HepG2 (cell line): ENCODE measurements around the gene STAT4. TPM values are rescaled to one million over a fixed set of nuclear protein-coding genes. Genes with fewer than 3 reads are reported as not detected.

Experiments
- BORCS8-MEF2B ChIP-seq: sonication (generic); formaldehyde crosslinking; IDR thresholded peaks from 2 replicates; pipeline ENCODE4 v1.8.0; 2022; ENCODE audit warnings: mild to moderate bottlenecking, missing genetic modification reagents
- HOXA7 ChIP-seq: sonication (generic); formaldehyde crosslinking; IDR thresholded peaks from 2 replicates; pipeline ENCODE4 v1.8.1; 2022; ENCODE audit warnings: mild to moderate bottlenecking, missing genetic modification reagents, moderate library complexity
- MED1 ChIP-seq: sonication (generic); formaldehyde crosslinking; IDR thresholded peaks from 2 replicates; pipeline ENCODE4 v1.4.0; 2020; ENCODE audit warnings: missing genetic modification reagents
- PHF8 ChIP-seq: sonication (generic); formaldehyde crosslinking; IDR thresholded peaks from 2 replicates; pipeline ENCODE4 v1.5.0; 2020; ENCODE audit warnings: missing genetic modification reagents
- SP5 ChIP-seq: IDR thresholded peaks from 2 replicates; pipeline ENCODE4 v1.6.1; 2016; ENCODE audit warnings: low read depth, borderline replicate concordance
- ZMYM3 ChIP-seq: sonication (generic); formaldehyde crosslinking; IDR thresholded peaks from 2 replicates; pipeline ENCODE4 v1.5.1; 2020; ENCODE audit warnings: mild to moderate bottlenecking, missing genetic modification reagents
- polyA plus RNA-seq, 8 experiments: library from polyadenylated mRNA; depleted of rRNA in 3 of 8; stranded (reverse) in 7 of 8; unstranded in 1 of 8; fragments of >200 nt; fragmentation: Illumina TruSeq in 4 of 8; extraction: Trizol in 4 of 8; gene quantifications; 2 replicates each; pipeline versions ENCODE4 v1.2.1 to v1.2.3, GENCODE V29; 2011 to 2016; ENCODE audit warnings: low read depth in 4 of 8, missing spikeins in 1 of 8, mixed read lengths in 1 of 8; ENCODE audit not compliant: insufficient read depth in 1 of 8
- small RNA-seq, 3 experiments: library from RNA; depleted of rRNA; stranded (forward); fragments of <200 nt; gene quantifications; one replicate each; pipeline ENCODE3, GENCODE V24; 2012; ENCODE audit warnings: low read depth in 2 of 3, low replicate concordance in 1 of 3; ENCODE audit not compliant: insufficient read length in 3 of 3, insufficient read depth in 2 of 3
- total RNA-seq, 5 experiments: library from RNA; depleted of rRNA; stranded (reverse); fragments of >200 nt; fragmentation: Illumina TruSeq; extraction: Trizol; gene quantifications; 2 replicates each; pipeline ENCODE4 v1.2.3, GENCODE V29; 2016; ENCODE audit warnings: low read depth in 1 of 5
- TF ChIP-seq, protein P1 (sequence below): IDR thresholded peaks from 2 replicates; pipeline ENCODE4 v1.6.1; 2016; ENCODE audit warnings: missing biosample characterization, missing genetic modification reagents, low read depth
- TF ChIP-seq, protein P2 (sequence below): sonication (generic); formaldehyde crosslinking; IDR thresholded peaks from 2 replicates; pipeline ENCODE4 v1.9.0; 2021; ENCODE audit warnings: missing genetic modification reagents, mild to moderate bottlenecking, borderline replicate concordance
- TF ChIP-seq, protein P3 (sequence below): sonication (generic); formaldehyde crosslinking; IDR thresholded peaks from 2 replicates; pipeline ENCODE4 v1.5.0; 2020; ENCODE audit warnings: mild to moderate bottlenecking, missing genetic modification reagents
- TF ChIP-seq, protein P4 (sequence below): conservative IDR thresholded peaks from 2 replicates; pipeline ENCODE4 v1.6.1; 2018; ENCODE audit warnings: missing genetic modification reagents
- TF ChIP-seq, protein P5 (sequence below): sonication (generic); formaldehyde crosslinking; conservative IDR thresholded peaks from 2 replicates; pipeline ENCODE4 v1.5.0; 2020; ENCODE audit warnings: missing genetic modification reagents

Gene STAT4
- total and polyA plus RNA-seq, 2 of the 13 experiments (the other 11 are each of a cell fraction or from before 2014, with no cell fraction given): 0.37 TPM; not detected in 1

DNA sequence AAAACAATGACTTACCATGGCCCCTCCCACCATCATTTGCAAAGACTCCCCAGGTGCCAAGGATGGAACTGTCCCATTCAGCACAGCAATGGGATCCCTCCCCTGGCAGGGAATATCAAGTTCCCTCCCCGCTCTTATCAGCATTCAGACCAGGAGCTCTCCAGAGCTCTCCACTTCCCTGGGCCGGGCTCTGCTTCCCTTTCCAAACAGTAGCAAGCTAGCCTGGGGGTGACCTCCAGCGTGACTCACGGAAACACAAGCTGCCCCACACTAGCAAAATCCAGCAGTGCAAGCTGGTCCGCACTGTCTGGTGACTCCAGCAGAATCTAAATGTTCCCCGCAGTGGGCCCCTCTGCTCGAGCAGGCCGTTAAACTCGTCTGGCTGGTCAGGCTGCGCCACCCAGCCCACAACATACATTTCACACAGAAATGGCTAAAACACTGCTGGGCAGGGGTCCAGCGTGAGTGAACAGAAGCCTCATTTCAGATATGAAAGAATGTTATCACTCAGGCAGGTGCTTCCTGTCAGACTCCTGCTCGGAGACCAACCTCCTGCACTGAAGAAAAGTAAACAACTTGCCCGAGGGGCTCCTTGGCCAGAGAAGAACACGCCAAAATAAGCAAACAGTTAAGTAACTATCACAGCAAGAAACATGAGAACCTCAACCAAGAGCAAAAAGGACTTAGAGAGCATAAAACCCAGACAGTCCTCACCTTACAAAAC lies 170.7 kb downstream of the STAT4 start (continued):
- TF ChIP-seq MED1 (no peak), BORCS8-MEF2B (CRISPR knock-in tag) (no peak), SP5 (CRISPR knock-in tag) (no peak), HOXA7 (no peak), ZMYM3 (CRISPR knock-in tag) (no peak), PHF8 (CRISPR knock-in tag) (no peak)
- TF ChIP-seq, protein P1, sequence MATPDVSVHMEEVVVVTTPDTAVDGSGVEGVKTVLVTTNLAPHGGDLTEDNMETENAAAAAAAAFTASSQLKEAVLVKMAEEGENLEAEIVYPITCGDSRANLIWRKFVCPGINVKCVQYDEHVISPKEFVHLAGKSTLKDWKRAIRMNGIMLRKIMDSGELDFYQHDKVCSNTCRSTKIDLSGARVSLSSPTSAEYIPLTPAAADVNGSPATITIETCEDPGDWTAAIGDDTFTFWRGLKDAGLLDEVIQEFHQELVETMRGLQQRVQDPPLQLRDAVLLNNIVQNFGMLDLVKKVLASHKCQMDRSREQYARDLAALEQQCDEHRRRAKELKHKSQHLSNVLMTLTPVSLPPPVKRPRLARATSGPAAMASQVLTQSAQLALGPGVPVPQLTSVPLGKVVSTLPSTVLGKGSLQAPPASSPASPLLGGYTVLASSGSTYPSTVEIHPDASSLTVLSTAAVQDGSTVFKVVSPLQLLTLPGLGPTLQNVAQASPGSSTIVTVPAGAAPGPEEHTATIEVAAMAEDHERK (CRISPR knock-in tag): no peak
- TF ChIP-seq, protein P2, sequence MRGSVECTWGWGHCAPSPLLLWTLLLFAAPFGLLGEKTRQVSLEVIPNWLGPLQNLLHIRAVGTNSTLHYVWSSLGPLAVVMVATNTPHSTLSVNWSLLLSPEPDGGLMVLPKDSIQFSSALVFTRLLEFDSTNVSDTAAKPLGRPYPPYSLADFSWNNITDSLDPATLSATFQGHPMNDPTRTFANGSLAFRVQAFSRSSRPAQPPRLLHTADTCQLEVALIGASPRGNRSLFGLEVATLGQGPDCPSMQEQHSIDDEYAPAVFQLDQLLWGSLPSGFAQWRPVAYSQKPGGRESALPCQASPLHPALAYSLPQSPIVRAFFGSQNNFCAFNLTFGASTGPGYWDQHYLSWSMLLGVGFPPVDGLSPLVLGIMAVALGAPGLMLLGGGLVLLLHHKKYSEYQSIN (CRISPR knock-in tag): no peak
- TF ChIP-seq, protein P3, sequence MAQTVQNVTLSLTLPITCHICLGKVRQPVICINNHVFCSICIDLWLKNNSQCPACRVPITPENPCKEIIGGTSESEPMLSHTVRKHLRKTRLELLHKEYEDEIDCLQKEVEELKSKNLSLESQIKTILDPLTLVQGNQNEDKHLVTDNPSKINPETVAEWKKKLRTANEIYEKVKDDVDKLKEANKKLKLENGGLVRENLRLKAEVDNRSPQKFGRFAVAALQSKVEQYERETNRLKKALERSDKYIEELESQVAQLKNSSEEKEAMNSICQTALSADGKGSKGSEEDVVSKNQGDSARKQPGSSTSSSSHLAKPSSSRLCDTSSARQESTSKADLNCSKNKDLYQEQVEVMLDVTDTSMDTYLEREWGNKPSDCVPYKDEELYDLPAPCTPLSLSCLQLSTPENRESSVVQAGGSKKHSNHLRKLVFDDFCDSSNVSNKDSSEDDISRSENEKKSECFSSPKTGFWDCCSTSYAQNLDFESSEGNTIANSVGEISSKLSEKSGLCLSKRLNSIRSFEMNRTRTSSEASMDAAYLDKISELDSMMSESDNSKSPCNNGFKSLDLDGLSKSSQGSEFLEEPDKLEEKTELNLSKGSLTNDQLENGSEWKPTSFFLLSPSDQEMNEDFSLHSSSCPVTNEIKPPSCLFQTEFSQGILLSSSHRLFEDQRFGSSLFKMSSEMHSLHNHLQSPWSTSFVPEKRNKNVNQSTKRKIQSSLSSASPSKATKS (CRISPR knock-in tag): no peak
- TF ChIP-seq, protein P4, sequence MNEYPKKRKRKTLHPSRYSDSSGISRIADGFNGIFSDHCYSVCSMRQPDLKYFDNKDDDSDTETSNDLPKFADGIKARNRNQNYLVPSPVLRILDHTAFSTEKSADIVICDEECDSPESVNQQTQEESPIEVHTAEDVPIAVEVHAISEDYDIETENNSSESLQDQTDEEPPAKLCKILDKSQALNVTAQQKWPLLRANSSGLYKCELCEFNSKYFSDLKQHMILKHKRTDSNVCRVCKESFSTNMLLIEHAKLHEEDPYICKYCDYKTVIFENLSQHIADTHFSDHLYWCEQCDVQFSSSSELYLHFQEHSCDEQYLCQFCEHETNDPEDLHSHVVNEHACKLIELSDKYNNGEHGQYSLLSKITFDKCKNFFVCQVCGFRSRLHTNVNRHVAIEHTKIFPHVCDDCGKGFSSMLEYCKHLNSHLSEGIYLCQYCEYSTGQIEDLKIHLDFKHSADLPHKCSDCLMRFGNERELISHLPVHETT (CRISPR knock-in tag): no peak
- TF ChIP-seq, protein P5, sequence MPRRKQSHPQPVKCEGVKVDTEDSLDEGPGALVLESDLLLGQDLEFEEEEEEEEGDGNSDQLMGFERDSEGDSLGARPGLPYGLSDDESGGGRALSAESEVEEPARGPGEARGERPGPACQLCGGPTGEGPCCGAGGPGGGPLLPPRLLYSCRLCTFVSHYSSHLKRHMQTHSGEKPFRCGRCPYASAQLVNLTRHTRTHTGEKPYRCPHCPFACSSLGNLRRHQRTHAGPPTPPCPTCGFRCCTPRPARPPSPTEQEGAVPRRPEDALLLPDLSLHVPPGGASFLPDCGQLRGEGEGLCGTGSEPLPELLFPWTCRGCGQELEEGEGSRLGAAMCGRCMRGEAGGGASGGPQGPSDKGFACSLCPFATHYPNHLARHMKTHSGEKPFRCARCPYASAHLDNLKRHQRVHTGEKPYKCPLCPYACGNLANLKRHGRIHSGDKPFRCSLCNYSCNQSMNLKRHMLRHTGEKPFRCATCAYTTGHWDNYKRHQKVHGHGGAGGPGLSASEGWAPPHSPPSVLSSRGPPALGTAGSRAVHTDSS: no peak

Small RNAs within 50 kb of the gene (small RNA-seq; reads per million reads assigned to genes)
- 0 to 4.8 (median 0.98) reads per million in 3 experiments for gene RNU6-959P

Other genes with a start within 250 kb of the STAT4 start
- 59.6 and 90.6 TPM in 2 replicates for gene STAT1, start 136.8 kb downstream of the STAT4 start, total RNA-seq (2016; rRNA removed; fragmentation: Illumina TruSeq; extraction: Trizol)
- 20.3 and 21.8 TPM in 2 replicates for gene STAT1, start 136.8 kb downstream of the STAT4 start, polyA plus RNA-seq (2011; rRNA removed)
- gene MYO1B, start 94.4 kb upstream of the STAT4 start, total RNA-seq (2016; rRNA removed; fragmentation: Illumina TruSeq; extraction: Trizol): 89.8 and 134 TPM in 2 replicates
- gene MYO1B, start 94.4 kb upstream of the STAT4 start, polyA plus RNA-seq (2011; rRNA removed): 29.5 and 36.9 TPM in 2 replicates